ENCODE results near the gene KLHDC7B. TPM values are rescaled to one million over a fixed set of nuclear protein-coding genes. Genes with fewer than 3 reads are reported as not detected.

KLHDC7B gene
- total and polyA plus RNA-seq, 2 of the 13 experiments (the other 11 are each of a cell fraction or from before 2014, with no cell fraction given), result 0.11 TPM; not detected in 1

- TF ChIP-seq ZNF512 (CRISPR knock-in tag; IDR thresholded peaks at IDR 0.05) (0 out of 2 replicates have a peak, but pooled peaks have one; percentile 40), SNAPC4 (CRISPR knock-in tag; IDR thresholded peaks at IDR 0.05) (peak; percentile 77; the same call in 1 of the 2 replicates), ZNF160 (CRISPR knock-in tag; IDR thresholded peaks at IDR 0.05) (no peak; the same call in 1 of the 2 replicates), EED (CRISPR knock-in tag; IDR thresholded peaks at IDR 0.05) (peak; percentile 83), MED1 (CRISPR knock-in tag; IDR thresholded peaks at IDR 0.05) (peak; percentile 64), MED13 (CRISPR knock-in tag; IDR thresholded peaks at IDR 0.05) (peak; percentile 60; the same call in 1 of the 2 replicates), TOE1 (CRISPR knock-in tag; IDR thresholded peaks at IDR 0.05) (no peak), ZNF564 (CRISPR knock-in tag; IDR thresholded peaks at IDR 0.05) (peak; percentile 73; the same call in 1 of the 2 replicates), ZNF18 (CRISPR knock-in tag; IDR thresholded peaks at IDR 0.05; ENCODE audit: insufficient replicate concordance) (peak; percentile 44), ZNF552 (CRISPR knock-in tag; IDR thresholded peaks at IDR 0.05; ENCODE audit: borderline replicate concordance) (peak; percentile 92), TRIM22 (IDR thresholded peaks at IDR 0.05) (no peak), NKX3-1 (CRISPR knock-in tag; IDR thresholded peaks at IDR 0.05) (peak; percentile 27; the same call in 1 of the 2 replicates), RFX1 (IDR thresholded peaks at IDR 0.05) (no peak), ZNF891 (CRISPR knock-in tag; IDR thresholded peaks at IDR 0.05) (0 out of 2 replicates have a peak, but pooled peaks have one; percentile 43), ZC3H13 (CRISPR knock-in tag; IDR thresholded peaks at IDR 0.05) (peak; percentile 99), ZNF513 (CRISPR knock-in tag; conservative IDR thresholded peaks at IDR 0.05) (no peak)
Measured at GRCh38 chr22:50525104-50525857, 20.4 kb upstream of the KLHDC7B start, which contains the start of gene SCO2 (continued).
